SU-DHL-6 (cell line): ENCODE results near the gene SKIL.

ENCODE experiments used
- H2AFZ ChIP-seq: fragments of 200-600 bp; sonication (generic); 2 replicates; pipeline ENCODE4 v1.6.1; 2014; ENCODE audit warnings: low read depth, mild to moderate bottlenecking, moderate library complexity, mixed read lengths, antibody characterized with exemption, low read length; ENCODE audit not compliant: severe bottlenecking
- H3F3A ChIP-seq: fragments of 200-600 bp; shearing (Covaris generic); 2 replicates; pipeline ENCODE4 v1.6.0; 2016; ENCODE audit warnings: antibody characterized with exemption, mild to moderate bottlenecking; ENCODE audit not compliant: insufficient read depth
- H3K27ac ChIP-seq: fragments of 200-600 bp; sonication (generic); 2 replicates; pipeline ENCODE4 v1.5.1; 2016; ENCODE audit warnings: low read depth, mild to moderate bottlenecking, low read length, moderate library complexity, mixed read lengths
- H3K27me3 ChIP-seq: fragments of 200-600 bp; sonication (generic), shearing (Covaris generic); 2 replicates; pipeline ENCODE4 v1.6.0; 2014; ENCODE audit warnings: mild to moderate bottlenecking, low read length
- H3K36me3 ChIP-seq: fragments of 200-600 bp; sonication (generic); 2 replicates; pipeline ENCODE4 v1.6.1; 2014; ENCODE audit warnings: mild to moderate bottlenecking, low read length, mixed read lengths
- H3K4me2 ChIP-seq: fragments of 300-600, 200-600 bp; shearing (Covaris generic), sonication (generic); 2 replicates; pipeline ENCODE4 v1.6.0; 2014; ENCODE audit warnings: low read length, low read depth, mild to moderate bottlenecking; ENCODE audit not compliant: poor library complexity, severe bottlenecking
- H3K4me3 ChIP-seq: fragments of 200-600 bp; sonication (generic); 2 replicates; pipeline ENCODE4 v1.5.1; 2014; ENCODE audit warnings: antibody characterized with exemption, low read length, mild to moderate bottlenecking, mixed read lengths; ENCODE audit not compliant: insufficient read depth, poor library complexity, severe bottlenecking
- H3K79me2 ChIP-seq: fragments of 200-600 bp; sonication (generic); 2 replicates; pipeline ENCODE4 v1.6.1; 2014; ENCODE audit warnings: mild to moderate bottlenecking, low read length, moderate library complexity; ENCODE audit not compliant: insufficient read depth
- H3K9ac ChIP-seq: fragments of 200-600 bp; sonication (generic); 2 replicates; pipeline ENCODE4 v1.7.0; 2014; ENCODE audit warnings: mild to moderate bottlenecking, low read length
- H3K9me2 ChIP-seq: fragments of 200-600 bp; sonication (generic); replicated peaks from 2 replicates; pipeline ENCODE4 v1.6.1; 2014; ENCODE audit warnings: low read length; ENCODE audit not compliant: insufficient read depth
- H3K9me3 ChIP-seq: fragments of 200-600 bp; sonication (generic); 2 replicates; pipeline ENCODE4 v1.6.1; 2014; ENCODE audit warnings: low read length, mixed read lengths; ENCODE audit not compliant: insufficient read depth
- H4K20me1 ChIP-seq: fragments of 200-600 bp; sonication (generic); 2 replicates; pipeline ENCODE4 v1.6.1; 2014; ENCODE audit warnings: low read depth, mild to moderate bottlenecking, antibody characterized with exemption, low read length, moderate library complexity, mixed read lengths
- CTCF ChIP-seq: fragments of 200-600 bp; sonication (generic); IDR thresholded peaks from one replicate; pipeline ENCODE4 v1.5.1; 2017; ENCODE audit warnings: antibody characterized with exemption, mild to moderate bottlenecking, low read length, moderate library complexity; ENCODE audit not compliant: insufficient read depth, poor library complexity, severe bottlenecking
- EZH2phosphoT487 ChIP-seq: fragments of 200-600 bp; sonication (generic), shearing (Covaris generic); conservative IDR thresholded peaks from 2 replicates; pipeline ENCODE4 v1.6.1; 2018; ENCODE audit warnings: mild to moderate bottlenecking, antibody characterized with exemption, low read length, moderate library complexity, mixed read lengths

Gene SKIL

GRCh38 chr3:170413291-170413690 lies 55.8 kb downstream of the SKIL start:
- H2AFZ ChIP-seq: no peak overlapping the region
- H3K36me3 ChIP-seq: no peaks in the 10 kb centered on the region
- no peaks in the 10 kb centered on the region for H3K9me2 ChIP-seq
- H3K27ac ChIP-seq: no peak overlapping the region
- no peaks in the 10 kb centered on the region for H4K20me1 ChIP-seq
- no peak overlapping the region for H3K9ac ChIP-seq
- H3K4me2 ChIP-seq: no peak overlapping the region
- no peaks in the 10 kb centered on the region for H3F3A ChIP-seq
- H3K4me3 ChIP-seq: no peak overlapping the region
- TF ChIP-seq EZH2phosphoT487 (no peak), CTCF (no peak)
- no peaks in the 10 kb centered on the region for H3K9me3 ChIP-seq
- H3K27me3 ChIP-seq: no peaks in the 10 kb centered on the region
- no peaks in the 10 kb centered on the region for H3K79me2 ChIP-seq

GRCh38 chr3:170414202-170414663 lies 56.7 kb downstream of the SKIL start:
- Histone ChIP-seq H3K9me3 (no peaks in the 10 kb centered on the region), H3F3A (no peaks in the 10 kb centered on the region), H2AFZ (no peak overlapping the region), H3K36me3 (no peaks in the 10 kb centered on the region), H3K27me3 (no peaks in the 10 kb centered on the region), H3K79me2 (no peaks in the 10 kb centered on the region), H3K4me2 (no peak overlapping the region), H3K9ac (no peak overlapping the region), H4K20me1 (no peaks in the 10 kb centered on the region), H3K27ac (no peak overlapping the region), H3K9me2 (no peaks in the 10 kb centered on the region), H3K4me3 (no peak overlapping the region)
- TF ChIP-seq EZH2phosphoT487: no peak
- TF ChIP-seq CTCF: peak; percentile 85

GRCh38 chr3:170417090-170417489 lies 59.6 kb downstream of the SKIL start:
- no peak overlapping the region for H3K27ac ChIP-seq
- no peak overlapping the region for H2AFZ ChIP-seq
- H3K4me3 ChIP-seq: no peak overlapping the region
- H3F3A ChIP-seq: no peaks in the 10 kb centered on the region
- no peaks in the 10 kb centered on the region for H4K20me1 ChIP-seq
- H3K27me3 ChIP-seq: no peaks in the 10 kb centered on the region
- H3K4me2 ChIP-seq: no peak overlapping the region
- no peaks in the 10 kb centered on the region for H3K9me3 ChIP-seq
- no peak for TF ChIP-seq EZH2phosphoT487
- no peak for TF ChIP-seq CTCF
- no peaks in the 10 kb centered on the region for H3K9me2 ChIP-seq
- H3K79me2 ChIP-seq: no peaks in the 10 kb centered on the region
- H3K36me3 ChIP-seq: no peaks in the 10 kb centered on the region
- H3K9ac ChIP-seq: no peak overlapping the region
